ENCODE measurements around the gene LEFTY2.
"Not testable (repeated sequence)": the region's sequence is repeated elsewhere in the genome, so short reads cannot be mapped to it uniquely, and the experiment has no call there.

Gene LEFTY2

GRCh38 chr1:225950905-225951497 lies 10.0 kb upstream of the LEFTY2 start:
- no peak for DNase-seq

GRCh38 chr1:225949041-225949440 lies 8.0 kb upstream of the LEFTY2 start:
- no peak for DNase-seq

- DNase-seq, result no peak
Measured at GRCh38 chr1:225946803-225947202, 5.8 kb upstream of the LEFTY2 start.

GRCh38 chr1:225946082-225946620 lies 5.1 kb upstream of the LEFTY2 start:
- DNase-seq, result no peak

- no peak for DNase-seq
Measured at GRCh38 chr1:225945564-225945963, 4.5 kb upstream of the LEFTY2 start.

- DNase-seq, result no peak
Measured at GRCh38 chr1:225944951-225945350, 3.9 kb upstream of the LEFTY2 start.

- DNase-seq, result no peak
Measured at GRCh38 chr1:225944387-225944786, 3.4 kb upstream of the LEFTY2 start.

- no peak for DNase-seq
Measured at GRCh38 chr1:225943582-225943981, 2.6 kb upstream of the LEFTY2 start.

- DNase-seq, result no peak
Measured at GRCh38 chr1:225942574-225942973, 1.6 kb upstream of the LEFTY2 start.

- no peak for DNase-seq
Measured at GRCh38 chr1:225941942-225942222, 862 bp upstream of the LEFTY2 start.

GRCh38 chr1:225940385-225941151 lies 452 bp downstream of the LEFTY2 start:
- DNase-seq, result no peak

GRCh38 chr1:225939939-225940310 lies 1.1 kb downstream of the LEFTY2 start:
- DNase-seq, result not testable (repeated sequence)

- not testable (repeated sequence) for DNase-seq
Measured at GRCh38 chr1:225939097-225939938, 1.7 kb downstream of the LEFTY2 start.

- DNase-seq, result no peak
Measured at GRCh38 chr1:225937048-225937968, 3.7 kb downstream of the LEFTY2 start.

GRCh38 chr1:225936523-225936922 lies 4.5 kb downstream of the LEFTY2 start:
- DNase-seq, result no peak

- not testable (repeated sequence) for DNase-seq
Measured at GRCh38 chr1:225936086-225936485, 4.9 kb downstream of the LEFTY2 start.

- DNase-seq, result no peak
Measured at GRCh38 chr1:225934711-225935110, 6.3 kb downstream of the LEFTY2 start.

GRCh38 chr1:225933072-225933471 lies 7.9 kb downstream of the LEFTY2 start:
- DNase-seq, result no peak

GRCh38 chr1:225931270-225932136 lies 9.5 kb downstream of the LEFTY2 start:
- DNase-seq, result no peak

GRCh38 chr1:225930566-225930965 lies 10.5 kb downstream of the LEFTY2 start:
- DNase-seq, result no peak

- DNase-seq, result not testable (repeated sequence)
Measured at GRCh38 chr1:225929462-225929861, 11.6 kb downstream of the LEFTY2 start.

Data from activated T-cell treated with anti-CD3 and anti-CD28 coated beads, Interleukin-2, amount 50 U/mL, for 48 hours (primary cell).